K562 (cell line): ENCODE results near the gene RIOK3. TPM values are rescaled to one million over a fixed set of nuclear protein-coding genes. Genes with fewer than 3 reads are reported as not detected.

ENCODE experiments used
- ATAC-seq: fragments of 200-7000 bp; cut with Tn5 transposase; 3 replicates; pipeline ENCODE4 v1.9.1; 2020; ENCODE audit warnings: moderate library complexity
- BruUV-seq: library from RNA; stranded (reverse); fragments of 400-500 nt; replicated peaks from 2 replicates; lab custom pipeline; 2021; lab: Mats Ljungman, UMichigan
- CTCF ChIA-PET: fragments of 300-600 bp; formaldehyde crosslinking; extraction: SDS; loops from one replicate; lab custom pipeline; 2021; ENCODE audit warnings: low intra/inter-chr PET ratio; lab: Yijun Ruan, JAX
- POLR2A ChIA-PET: fragments of 300-600, 350-650 bp; sonication (Branson Sonifier 250); formaldehyde crosslinking; extraction: SDS; loops from one replicate; lab custom pipeline; 2021; ENCODE audit warnings: antibody characterized with exemption, inconsistent platforms; lab: Yijun Ruan, JAX
- DNase-seq, 4 experiments: peaks; one replicate each; pipeline versions ENCODE4 v3.0.0 to v3.0.0-alpha.2; 2011 to 2018; ENCODE audit warnings: low spot score in 3 of 4, mixed read lengths in 3 of 4; ENCODE audit errors: extremely low read depth in 1 of 4
- FAIRE-seq: peaks from 2 replicates; lab custom pipeline; 2011; peaks lifted over from hg19 to GRCh38; lab: Jason Lieb, UNC
- H2AFZ ChIP-seq: 2 replicates; pipeline ENCODE4 v1.6.0; 2011; ENCODE audit warnings: low read depth, low read length, control low read depth, inconsistent platforms
- H3K27ac ChIP-seq: fragments of 200-600 bp; 3 replicates; pipeline ENCODE4 v1.8.0; 2011; ENCODE audit warnings: low read depth, mild to moderate bottlenecking, control low read depth, inconsistent platforms, low read length, moderate library complexity, mixed read lengths; ENCODE audit errors: extremely low read depth
- H3K27me3 ChIP-seq, 2 experiments: fragments of 300-600 bp in 1 of 2; 2 replicates in 1 of 2; 3 replicates in 1 of 2; pipeline versions ENCODE4 v1.6.0 to v1.8.0; 2011; ENCODE audit warnings: inconsistent platforms in 2 of 2, low read length in 2 of 2, mild to moderate bottlenecking in 1 of 2, mixed read lengths in 1 of 2, moderate library complexity in 1 of 2; ENCODE audit not compliant: control insufficient read depth in 2 of 2, insufficient read depth in 2 of 2
- H3K36me3 ChIP-seq: fragments of 300-600 bp; 3 replicates; pipeline ENCODE4 v1.8.0; 2011; ENCODE audit warnings: mild to moderate bottlenecking, low read length, inconsistent platforms; ENCODE audit not compliant: control insufficient read depth, insufficient read depth
- H3K4me1 ChIP-seq, 2 experiments: fragments of 200-600 bp in 1 of 2; replicated peaks in 1 of 2; 2 replicates in 1 of 2; 3 replicates in 1 of 2; pipeline versions ENCODE4 v1.5.1 to v1.8.0; 2011; ENCODE audit warnings: inconsistent platforms in 2 of 2, low read length in 2 of 2, mild to moderate bottlenecking in 1 of 2, mixed read lengths in 1 of 2, moderate library complexity in 1 of 2; ENCODE audit not compliant: control insufficient read depth in 2 of 2, insufficient read depth in 2 of 2
- H3K4me2 ChIP-seq: 2 replicates; pipeline ENCODE4 v1.6.1; 2011; ENCODE audit warnings: low read length, control low read depth, inconsistent platforms, mixed read lengths; ENCODE audit not compliant: insufficient read depth
- H3K4me3 ChIP-seq: fragments of 200-600 bp; sonication (generic), shearing (Covaris generic); 2 replicates; pipeline ENCODE4 v1.5.1; 2016; ENCODE audit warnings: control low read depth, inconsistent platforms
- H3K79me2 ChIP-seq: fragments of 200-600 bp; 3 replicates; pipeline ENCODE4 v1.8.0; 2011; ENCODE audit warnings: low read length, inconsistent platforms; ENCODE audit not compliant: control insufficient read depth, insufficient read depth
- H3K9ac ChIP-seq, 2 experiments: 2 replicates each; pipeline versions ENCODE4 v1.6.0 to v1.6.1; 2011; ENCODE audit warnings: low read depth in 2 of 2, low read length in 2 of 2, control low read depth in 1 of 2, inconsistent platforms in 1 of 2, mild to moderate bottlenecking in 1 of 2, mixed read lengths in 1 of 2; ENCODE audit not compliant: insufficient read depth in 1 of 2
- H3K9me1 ChIP-seq: one replicate; pipeline ENCODE4 v1.6.0; 2011; ENCODE audit warnings: inconsistent platforms, mild to moderate bottlenecking, low read length, moderate library complexity; ENCODE audit not compliant: control insufficient read depth, insufficient read depth
- H3K9me3 ChIP-seq: replicated peaks from 2 replicates; pipeline ENCODE4 v1.5.1; 2011; ENCODE audit warnings: low read depth, low read length, inconsistent platforms; ENCODE audit not compliant: control insufficient read depth, insufficient read depth
- H4K20me1 ChIP-seq: replicated peaks from 2 replicates; pipeline ENCODE4 v1.6.1; 2011; ENCODE audit warnings: low read length, inconsistent platforms, mixed read lengths; ENCODE audit not compliant: control insufficient read depth, insufficient read depth
- ARNT ChIP-seq, 2 experiments: fragments of 450-650 bp; IDR thresholded peaks; 2 replicates each; pipeline ENCODE4 v1.6.1; 2016; ENCODE audit warnings: mild to moderate bottlenecking in 1 of 2
- CHD4 ChIP-seq: fragments of 200-600 bp; sonication (generic); IDR thresholded peaks from 3 replicates; pipeline ENCODE4 v1.6.1; 2012; ENCODE audit warnings: low read depth, mild to moderate bottlenecking, mixed read lengths, low read length, inconsistent platforms; ENCODE audit not compliant: insufficient read depth, insufficient replicate concordance, poor library complexity, severe bottlenecking
- RBM22 ChIP-seq: fragments of 200-400 bp; formaldehyde crosslinking; IDR thresholded peaks from 2 replicates; pipeline ENCODE4 v1.6.1; 2018; ENCODE audit warnings: low read length, low read depth; ENCODE audit not compliant: poor library complexity, severe bottlenecking
- RBM39 ChIP-seq: fragments of 200-400 bp; formaldehyde crosslinking; optimal IDR thresholded peaks from 2 replicates; pipeline ENCODE3; 2018; ENCODE audit warnings: low read depth, low read length
- SIN3B ChIP-seq: fragments of 450-650 bp; IDR thresholded peaks from 2 replicates; pipeline ENCODE4 v1.6.1; 2017; ENCODE audit warnings: low read depth, mild to moderate bottlenecking, moderate library complexity
- SNRNP70 ChIP-seq: fragments of 200-400 bp; formaldehyde crosslinking; optimal IDR thresholded peaks from 2 replicates; pipeline ENCODE3; 2017; ENCODE audit warnings: low read depth, low read length
- ZNF639 ChIP-seq, 2 experiments: fragments of 200-800 bp in 1 of 2; sonication (Bioruptor generic) in 1 of 2; sonication (generic) in 1 of 2; formaldehyde crosslinking in 1 of 2; IDR thresholded peaks in 1 of 2; conservative IDR thresholded peaks in 1 of 2; 2 replicates each; pipeline versions ENCODE4 v1.5.0 to v1.6.1; 2016 to 2020; ENCODE audit warnings: missing compliant biosample characterization in 1 of 2, missing genetic modification characterization in 1 of 2, missing genetic modification reagents in 1 of 2
- ZNF668 ChIP-seq: fragments of 250-450 bp; sonication (Bioruptor Pico); IDR thresholded peaks from 2 replicates; pipeline ENCODE4 v1.8.0; 2022; ENCODE audit warnings: mild to moderate bottlenecking, inconsistent platforms
- WGBS: fragments of 100-300 bp; shearing (Covaris generic); methylation state at CpG from one replicate; pipeline ENCODE4 v1.1.6; 2016; ENCODE audit warnings: low coverage, mixed read lengths; ENCODE audit not compliant: insufficient coverage; ENCODE audit errors: missing lambda C conversion rate; 5-methylcytosine and 5-hydroxymethylcytosine counted together
- in situ Hi-C: fragments of 300-500 bp; cut with MboI; formaldehyde crosslinking; loops from 4 replicates; pipeline ENCODE4 v1.15.0; 2018; ENCODE audit warnings: inconsistent platforms, mixed read lengths
- intact Hi-C: fragments of 100-400 bp; cut with micrococcal nuclease; formaldehyde crosslinking; loops from 2 replicates; pipeline ENCODE4 v1.14.2; 2022
- polyA plus RNA-seq, 8 experiments: library from polyadenylated mRNA; depleted of rRNA in 4 of 8; stranded (reverse) in 5 of 8; unstranded in 3 of 8; fragments of >200 nt; fragmentation: Nextera tagmentation in 2 of 8; fragmentation: Illumina TruSeq in 1 of 8; extraction: Ambion mirVana in 2 of 8; extraction: Trizol in 1 of 8; gene quantifications; 2 replicates each; pipeline versions ENCODE4 v1.2.1 to v1.2.3, GENCODE V29; 2011 to 2014; ENCODE audit warnings: inconsistent platforms in 1 of 8, missing spikeins in 1 of 8
- total RNA-seq, 7 experiments: library from RNA; depleted of rRNA in 6 of 7; stranded (reverse); fragments of >200 nt in 6 of 7; fragmentation: Illumina TruSeq in 2 of 7; extraction: Trizol in 2 of 7; gene quantifications; 2 replicates each; pipeline versions ENCODE4 v1.2.1 to v1.2.3, GENCODE V29; 2011 to 2021; ENCODE audit warnings: low replicate concordance in 1 of 7

RIOK3 gene
- total and polyA plus RNA-seq, 9 of the 15 experiments (the other 6 are each of a cell fraction or from before 2014, with no cell fraction given): 21.4 to 89.5 (median 62.9) TPM

- no TSS peak for BruUV-seq
- in situ Hi-C loops: no loop called here
- Histone ChIP-seq H3K27me3 (no peaks in the 10 kb centered on the region), H3K36me3 (peaks cover 84% of the 10 kb centered on the region), H3K27ac (no peak overlapping the region), H3K9me1 (no peaks in the 10 kb centered on the region), H4K20me1 (no peaks in the 10 kb centered on the region), H2AFZ (no peak overlapping the region), H3K4me2 (no peak overlapping the region), H3K79me2 (no peaks in the 10 kb centered on the region), H3K4me1 (no peaks in the 10 kb centered on the region), H3K9me3 (no peaks in the 10 kb centered on the region), H3K9ac (no peak overlapping the region), H3K4me3 (no peak overlapping the region)
- intact Hi-C loops: no loop called here
- 91% methylated on average over 7 of the region's 7 CpGs for WGBS
- TF ChIP-seq CHD4 (no peak), RBM22 (no peak), ARNT (IDR thresholded peaks at IDR 0.05) (no peak), ZNF668 (no peak), SNRNP70 (no peak), SIN3B (no peak), RBM39 (no peak), ZNF639 (CRISPR knock-in tag; conservative IDR thresholded peaks at IDR 0.05 in 1 of 2, IDR thresholded peaks at IDR 0.05 in 1 of 2) (no peak)
- DNase-seq (no peak), FAIRE-seq (no peak), ATAC-seq (no peak)
- ChIA-PET POLR2A (interaction anchor here (0.7 to 1.2 kb wide), 2 partner anchors 20 to 67 kb away, joined by 3 read pairs; no protein-coding TSS in a partner anchor), CTCF (no interaction called here)
Measured at GRCh38 chr18:23521907-23522306, 68.8 kb downstream of the RIOK3 start.
